ENCODE data around the gene ARFGAP2.
"Not testable (repeated sequence)": the region's sequence is repeated elsewhere in the genome, so short reads cannot be mapped to it uniquely, and the experiment has no call there.

ARFGAP2 gene

GRCh38 chr11:47176328-47177228, at the start of gene ARFGAP2:
ARFGAP2 (minus strand) TSS chr11:47176879; CDS start chr11:47176853, 26 bp downstream.
- DNase-seq: peak; percentile 99

- no peak for DNase-seq
These were observed 49.1 kb upstream of the ARFGAP2 start for GRCh38 chr11:47225552-47226400.

GRCh38 chr11:47222696-47223095, 46.0 kb upstream of the ARFGAP2 start:
- no peak for DNase-seq

- no peak for DNase-seq
These were observed 43.7 kb upstream of the ARFGAP2 start for GRCh38 chr11:47220401-47220821.

GRCh38 chr11:47216121-47216798, 39.6 kb upstream of the ARFGAP2 start:
- DNase-seq: peak; percentile 68

GRCh38 chr11:47215366-47215910, 38.8 kb upstream of the ARFGAP2 start:
- peak; percentile 88 for DNase-seq

GRCh38 chr11:47213950-47214565, 37.4 kb upstream of the ARFGAP2 start:
- DNase-seq: peak; percentile 97

- no peak for DNase-seq
These were observed 36.3 kb upstream of the ARFGAP2 start for GRCh38 chr11:47212938-47213337.

GRCh38 chr11:47208628-47209027, 31.9 kb upstream of the ARFGAP2 start:
- DNase-seq: no peak

GRCh38 chr11:47208008-47208552, 31.4 kb upstream of the ARFGAP2 start:
- DNase-seq: not testable (repeated sequence)

GRCh38 chr11:47207459-47207858, 30.8 kb upstream of the ARFGAP2 start:
- DNase-seq: no peak

- not testable (repeated sequence) for DNase-seq
These were observed 29.9 kb upstream of the ARFGAP2 start for GRCh38 chr11:47206577-47206976.

- DNase-seq: no peak
These were observed 27.9 kb upstream of the ARFGAP2 start for GRCh38 chr11:47204637-47204989.

- DNase-seq: no peak
These were observed 25.9 kb upstream of the ARFGAP2 start for GRCh38 chr11:47202576-47202975.

- DNase-seq: no peak
These were observed 24.3 kb upstream of the ARFGAP2 start for GRCh38 chr11:47201015-47201414.

- not testable (repeated sequence) for DNase-seq
These were observed 21.5 kb upstream of the ARFGAP2 start for GRCh38 chr11:47198161-47198560.

- DNase-seq: no peak
These were observed 15.4 kb upstream of the ARFGAP2 start for GRCh38 chr11:47192111-47192510.

- not testable (repeated sequence) for DNase-seq
These were observed 14.5 kb upstream of the ARFGAP2 start for GRCh38 chr11:47191137-47191536.

GRCh38 chr11:47189100-47189834, 12.6 kb upstream of the ARFGAP2 start:
- no peak for DNase-seq

GRCh38 chr11:47188259-47188658, 11.6 kb upstream of the ARFGAP2 start:
- DNase-seq: no peak

GRCh38 chr11:47187723-47188122, 11.0 kb upstream of the ARFGAP2 start:
- DNase-seq: peak; percentile 80
